ENCODE data around the gene TMEM179.

DNA sequence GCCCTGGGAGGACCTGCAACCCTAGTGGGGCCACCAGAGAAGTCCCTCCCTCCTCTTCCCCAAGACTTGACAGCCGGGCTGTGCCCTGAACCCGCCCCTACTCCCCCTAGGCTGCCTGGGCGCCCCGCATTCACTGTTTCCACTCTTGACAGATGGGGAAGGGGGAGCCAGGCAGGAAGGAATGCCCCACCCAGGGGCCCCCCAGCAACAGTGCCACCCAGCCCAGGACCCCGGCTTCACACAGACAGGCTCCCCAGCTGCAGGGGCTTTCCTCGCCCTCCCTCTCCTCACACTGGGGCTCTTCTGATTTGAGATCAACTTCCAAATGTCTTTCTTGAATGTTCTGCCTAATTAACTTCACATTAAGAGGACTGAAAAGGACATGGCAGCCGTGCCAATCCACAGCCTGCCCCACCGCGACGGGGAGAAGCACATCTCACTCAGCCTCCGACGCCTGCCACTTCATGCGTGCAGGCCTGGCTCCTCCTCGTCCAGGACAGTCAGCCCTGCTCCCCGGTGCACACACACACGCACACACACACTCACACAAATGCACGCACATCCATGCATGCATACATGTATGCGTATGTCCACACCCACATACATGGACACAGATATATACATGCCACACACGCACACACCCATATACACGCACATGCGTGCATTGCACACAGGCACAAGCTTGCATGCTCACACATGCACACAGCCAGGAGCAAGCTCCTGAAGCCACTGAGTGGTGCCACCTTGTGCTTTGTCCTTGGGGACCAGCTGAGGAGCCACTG, 44.6 kb downstream of the TMEM179 start:
- TF ChIP-seq, protein P1, sequence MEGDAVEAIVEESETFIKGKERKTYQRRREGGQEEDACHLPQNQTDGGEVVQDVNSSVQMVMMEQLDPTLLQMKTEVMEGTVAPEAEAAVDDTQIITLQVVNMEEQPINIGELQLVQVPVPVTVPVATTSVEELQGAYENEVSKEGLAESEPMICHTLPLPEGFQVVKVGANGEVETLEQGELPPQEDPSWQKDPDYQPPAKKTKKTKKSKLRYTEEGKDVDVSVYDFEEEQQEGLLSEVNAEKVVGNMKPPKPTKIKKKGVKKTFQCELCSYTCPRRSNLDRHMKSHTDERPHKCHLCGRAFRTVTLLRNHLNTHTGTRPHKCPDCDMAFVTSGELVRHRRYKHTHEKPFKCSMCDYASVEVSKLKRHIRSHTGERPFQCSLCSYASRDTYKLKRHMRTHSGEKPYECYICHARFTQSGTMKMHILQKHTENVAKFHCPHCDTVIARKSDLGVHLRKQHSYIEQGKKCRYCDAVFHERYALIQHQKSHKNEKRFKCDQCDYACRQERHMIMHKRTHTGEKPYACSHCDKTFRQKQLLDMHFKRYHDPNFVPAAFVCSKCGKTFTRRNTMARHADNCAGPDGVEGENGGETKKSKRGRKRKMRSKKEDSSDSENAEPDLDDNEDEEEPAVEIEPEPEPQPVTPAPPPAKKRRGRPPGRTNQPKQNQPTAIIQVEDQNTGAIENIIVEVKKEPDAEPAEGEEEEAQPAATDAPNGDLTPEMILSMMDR (conservative IDR thresholded peaks at IDR 0.05 in 1 of 2, IDR thresholded peaks at IDR 0.05 in 1 of 2; ENCODE audit: extremely low read depth in 1 of 2, insufficient read depth in 1 of 2, low read depth in 1 of 2, low read length in 2 of 2), result no peak
- TF ChIP-seq EZH2 (IDR thresholded peaks at IDR 0.05; ENCODE audit: borderline replicate concordance, low read length), result no peak
